Measurements from ENCODE around the gene FOXK1.
"Not testable (repeated sequence)": the region's sequence is repeated elsewhere in the genome, so short reads cannot be mapped to it uniquely, and the experiment has no call there.

Gene FOXK1

GRCh38 chr7:4665661-4666060 is 16.4 kb upstream of the FOXK1 start:
- Histone ChIP-seq H3K79me2 (no peaks in the 10 kb centered on the region), H3K4me3 (ENCODE audit: low read depth, low read length) (no peak overlapping the region), H2AFZ (no peak overlapping the region), H3K27me3 (ENCODE audit: control insufficient read depth, insufficient read depth, low read length) (no peaks in the 10 kb centered on the region), H3K4me2 (ENCODE audit: low read length) (no peak overlapping the region), H3K36me3 (ENCODE audit: control insufficient read depth, insufficient read depth, low read length) (no peaks in the 10 kb centered on the region), H3K27ac (no peak overlapping the region), H3K9me3 (ENCODE audit: control insufficient read depth, low read length) (no peaks in the 10 kb centered on the region), H3K9ac (no peak overlapping the region), H3K4me1 (no peaks in the 10 kb centered on the region)
- TF ChIP-seq CTCF (IDR thresholded peaks at IDR 0.05), result no peak

GRCh38 chr7:4667776-4668509 is 14.2 kb upstream of the FOXK1 start:
- H3K4me1 ChIP-seq, result no peaks in the 10 kb centered on the region
- no peak for TF ChIP-seq CTCF (IDR thresholded peaks at IDR 0.05)
- H3K9me3 ChIP-seq (ENCODE audit: control insufficient read depth, low read length), result no peaks in the 10 kb centered on the region
- H3K4me3 ChIP-seq (ENCODE audit: low read depth, low read length), result no peak overlapping the region
- H3K9ac ChIP-seq, result no peak overlapping the region
- H2AFZ ChIP-seq, result no peak overlapping the region
- H3K4me2 ChIP-seq (ENCODE audit: low read length), result no peak overlapping the region
- no peak overlapping the region for H3K27ac ChIP-seq
- H3K36me3 ChIP-seq (ENCODE audit: control insufficient read depth, insufficient read depth, low read length), result no peaks in the 10 kb centered on the region
- H3K79me2 ChIP-seq, result no peaks in the 10 kb centered on the region
- H3K27me3 ChIP-seq (ENCODE audit: control insufficient read depth, insufficient read depth, low read length), result no peaks in the 10 kb centered on the region

- H3K4me2 ChIP-seq (ENCODE audit: low read length), result no peak overlapping the region
- H3K79me2 ChIP-seq, result no peaks in the 10 kb centered on the region
- H2AFZ ChIP-seq, result no peak overlapping the region
- no peak for TF ChIP-seq CTCF (IDR thresholded peaks at IDR 0.05)
- H3K9me3 ChIP-seq (ENCODE audit: control insufficient read depth, low read length), result no peaks in the 10 kb centered on the region
- H3K36me3 ChIP-seq (ENCODE audit: control insufficient read depth, insufficient read depth, low read length), result no peaks in the 10 kb centered on the region
- no peak overlapping the region for H3K9ac ChIP-seq
- H3K27ac ChIP-seq, result no peak overlapping the region
- no peaks in the 10 kb centered on the region for H3K4me1 ChIP-seq
- no peak overlapping the region for H3K4me3 ChIP-seq (ENCODE audit: low read depth, low read length)
- no peaks in the 10 kb centered on the region for H3K27me3 ChIP-seq (ENCODE audit: control insufficient read depth, insufficient read depth, low read length)
These were observed 13.6 kb upstream of the FOXK1 start for GRCh38 chr7:4668510-4668847.

GRCh38 chr7:4670791-4671190 is 11.3 kb upstream of the FOXK1 start:
- Histone ChIP-seq H3K4me1 (no peaks in the 10 kb centered on the region), H3K9me3 (ENCODE audit: control insufficient read depth, low read length) (no peaks in the 10 kb centered on the region), H3K79me2 (no peaks in the 10 kb centered on the region), H3K27me3 (ENCODE audit: control insufficient read depth, insufficient read depth, low read length) (no peaks in the 10 kb centered on the region), H3K9ac (no peak overlapping the region), H3K4me3 (ENCODE audit: low read depth, low read length) (no peak overlapping the region), H3K4me2 (ENCODE audit: low read length) (no peak overlapping the region), H3K36me3 (ENCODE audit: control insufficient read depth, insufficient read depth, low read length) (no peaks in the 10 kb centered on the region), H2AFZ (no peak overlapping the region), H3K27ac (no peak overlapping the region)
- TF ChIP-seq CTCF (IDR thresholded peaks at IDR 0.05), result no peak

- no peak overlapping the region for H3K4me3 ChIP-seq (ENCODE audit: low read depth, low read length)
- no peak overlapping the region for H3K27ac ChIP-seq
- no peaks in the 10 kb centered on the region for H3K4me1 ChIP-seq
- H3K4me2 ChIP-seq (ENCODE audit: low read length), result no peak overlapping the region
- H3K9ac ChIP-seq, result no peak overlapping the region
- H3K79me2 ChIP-seq, result no peaks in the 10 kb centered on the region
- H2AFZ ChIP-seq, result no peak overlapping the region
- no peaks in the 10 kb centered on the region for H3K27me3 ChIP-seq (ENCODE audit: control insufficient read depth, insufficient read depth, low read length)
- H3K9me3 ChIP-seq (ENCODE audit: control insufficient read depth, low read length), result no peaks in the 10 kb centered on the region
- H3K36me3 ChIP-seq (ENCODE audit: control insufficient read depth, insufficient read depth, low read length), result no peaks in the 10 kb centered on the region
- TF ChIP-seq CTCF (IDR thresholded peaks at IDR 0.05), result no peak
These were observed 6.2 kb upstream of the FOXK1 start for GRCh38 chr7:4675771-4676367.

GRCh38 chr7:4677518-4677917 is 4.6 kb upstream of the FOXK1 start:
- not testable (repeated sequence) for H3K9ac ChIP-seq; H3K4me2 ChIP-seq (ENCODE audit: low read length); H3K4me1 ChIP-seq; H3K9me3 ChIP-seq (ENCODE audit: control insufficient read depth, low read length); H3K4me3 ChIP-seq (ENCODE audit: low read depth, low read length); H3K79me2 ChIP-seq; H3K27me3 ChIP-seq (ENCODE audit: control insufficient read depth, insufficient read depth, low read length); H3K27ac ChIP-seq; H2AFZ ChIP-seq; H3K36me3 ChIP-seq (ENCODE audit: control insufficient read depth, insufficient read depth, low read length)

Measured in parathyroid adenoma (tissue), 2 donors.